HG03060 (cell line): ENCODE data around the gene DTX1.

Source experiments
- ATAC-seq: cut with Tn5 transposase; IDR thresholded peaks from one replicate; pipeline ENCODE4 v1.9.1; 2021; ENCODE audit warnings: low read depth, moderate number of reproducible peaks; ENCODE audit not compliant: unreplicated experiment

DTX1 gene

GRCh38 chr12:113069751-113070116, 13.2 kb downstream of the DTX1 start:
- no peak for ATAC-seq

GRCh38 chr12:113070117-113070906, 13.8 kb downstream of the DTX1 start:
- no peak for ATAC-seq

GRCh38 chr12:113071135-113072112, 14.9 kb downstream of the DTX1 start:
- no peak for ATAC-seq

GRCh38 chr12:113072136-113072535, 15.6 kb downstream of the DTX1 start:
- no peak for ATAC-seq

- no peak for ATAC-seq
These were observed 17.1 kb downstream of the DTX1 start for GRCh38 chr12:113073586-113073985.

- peak; percentile 87 for ATAC-seq
These were observed 18.7 kb downstream of the DTX1 start for GRCh38 chr12:113075137-113075683.

GRCh38 chr12:113077057-113077858, 20.7 kb downstream of the DTX1 start:
- ATAC-seq, result no peak

GRCh38 chr12:113077859-113078255, 21.3 kb downstream of the DTX1 start:
- ATAC-seq, result no peak

- no peak for ATAC-seq
These were observed 25.3 kb downstream of the DTX1 start for GRCh38 chr12:113081873-113082272.

- no peak for ATAC-seq
These were observed 26.1 kb downstream of the DTX1 start for GRCh38 chr12:113082486-113083148.

GRCh38 chr12:113083863-113084435, 27.4 kb downstream of the DTX1 start:
- ATAC-seq, result no peak

GRCh38 chr12:113086249-113087164, 30.0 kb downstream of the DTX1 start:
- no peak for ATAC-seq

GRCh38 chr12:113087193-113087592, 30.7 kb downstream of the DTX1 start:
- ATAC-seq, result no peak

GRCh38 chr12:113088037-113088436, 31.5 kb downstream of the DTX1 start:
- no peak for ATAC-seq

- ATAC-seq, result no peak
These were observed 32.6 kb downstream of the DTX1 start for GRCh38 chr12:113088971-113089756.

- no peak for ATAC-seq
These were observed 33.3 kb downstream of the DTX1 start for GRCh38 chr12:113089839-113090238.

GRCh38 chr12:113090740-113091139, 34.2 kb downstream of the DTX1 start:
- no peak for ATAC-seq

GRCh38 chr12:113091506-113091905, 35.0 kb downstream of the DTX1 start:
- no peak for ATAC-seq
